Brain microvascular endothelial cell (primary cell): ENCODE measurements around the gene PDE9A.
A peak's percentile ranks its signal among the peaks of the same experiment; 100 is the strongest.

ENCODE experiments used
- DNase-seq: peaks from one replicate; pipeline ENCODE4 v3.0.0-alpha.2; 2020
- H3K27ac ChIP-seq: fragments of 250-450 bp; sonication (Bioruptor Pico); 2 replicates; pipeline ENCODE4 v1.5.1; 2020; ENCODE audit warnings: mild to moderate bottlenecking, moderate library complexity
- H3K27me3 ChIP-seq: fragments of 250-450 bp; sonication (Bioruptor Pico); replicated peaks from 2 replicates; pipeline ENCODE4 v1.5.1; 2020; ENCODE audit warnings: mild to moderate bottlenecking
- H3K36me3 ChIP-seq: fragments of 250-450 bp; sonication (Bioruptor Pico); replicated peaks from 2 replicates; pipeline ENCODE4 v1.5.1; 2020; ENCODE audit warnings: mild to moderate bottlenecking
- H3K4me3 ChIP-seq: 2 replicates; pipeline ENCODE4 v1.5.1; 2011; ENCODE audit warnings: low read depth, mild to moderate bottlenecking, control low read depth, low read length, moderate library complexity
- in situ Hi-C: cut with HindIII; loops from 2 replicates; pipeline ENCODE4 v1.10.0; 2017; ENCODE audit warnings: low sequenced_read_pairs, low pct_ligation_motif_present
- TF ChIP-seq, protein P1 (sequence below): IDR thresholded peaks from 2 replicates; pipeline ENCODE4 v1.5.1; 2011; ENCODE audit warnings: low read depth, mild to moderate bottlenecking, moderate library complexity, low read length, control low read depth, inconsistent platforms; ENCODE audit errors: missing control alignments

Gene PDE9A

DNA sequence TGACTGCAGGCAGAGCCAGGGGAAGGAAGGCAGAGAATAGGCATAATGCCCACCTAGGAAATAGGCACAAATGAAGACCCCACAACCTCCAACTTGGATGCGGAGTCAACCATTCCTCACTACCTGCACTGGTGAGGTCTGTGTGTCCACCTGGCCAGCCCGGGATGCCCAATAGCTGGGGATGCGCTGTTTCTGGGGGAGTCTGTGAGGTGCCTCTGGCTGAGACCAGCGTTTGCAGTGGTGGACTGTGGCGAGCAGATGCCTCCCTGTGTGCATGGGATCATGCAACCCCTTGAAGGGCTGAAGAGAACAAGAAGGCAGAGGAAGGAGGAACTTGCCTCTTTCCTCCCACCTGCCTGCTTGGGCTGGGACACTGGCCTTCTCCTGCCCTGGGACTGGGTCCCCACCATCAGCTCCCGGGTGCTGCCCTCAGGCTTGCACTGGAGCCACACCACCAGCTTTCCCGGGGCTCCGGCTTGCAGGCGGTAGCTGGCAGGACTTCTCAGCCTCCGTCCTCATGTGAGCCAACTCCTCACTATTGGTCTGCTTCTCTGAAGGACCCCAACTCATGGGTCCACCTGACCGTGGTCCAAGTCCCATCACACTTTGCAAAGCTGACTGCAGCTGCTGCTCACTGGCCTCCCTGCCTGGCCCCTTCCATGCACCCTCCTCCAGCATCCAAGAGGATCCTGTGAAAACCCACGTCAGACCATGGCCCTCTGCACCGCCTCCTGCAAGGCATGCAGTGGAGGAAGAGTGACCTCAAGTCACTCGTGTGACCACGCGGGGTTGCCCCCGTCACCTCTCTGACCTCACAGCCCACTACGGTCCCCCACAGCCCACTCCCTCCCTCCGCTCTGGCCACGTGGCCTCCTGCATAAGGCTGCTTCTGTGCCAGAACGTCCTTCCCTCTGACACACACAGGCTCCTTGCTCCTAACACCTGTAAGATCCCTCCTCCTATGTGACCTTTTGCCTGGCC lies 2.7 kb upstream of the PDE9A start:
- in situ Hi-C loops = no loop called here
- H3K36me3 ChIP-seq = no peaks in the 10 kb centered on the region
- DNase-seq = no peak
- TF ChIP-seq, protein P1, sequence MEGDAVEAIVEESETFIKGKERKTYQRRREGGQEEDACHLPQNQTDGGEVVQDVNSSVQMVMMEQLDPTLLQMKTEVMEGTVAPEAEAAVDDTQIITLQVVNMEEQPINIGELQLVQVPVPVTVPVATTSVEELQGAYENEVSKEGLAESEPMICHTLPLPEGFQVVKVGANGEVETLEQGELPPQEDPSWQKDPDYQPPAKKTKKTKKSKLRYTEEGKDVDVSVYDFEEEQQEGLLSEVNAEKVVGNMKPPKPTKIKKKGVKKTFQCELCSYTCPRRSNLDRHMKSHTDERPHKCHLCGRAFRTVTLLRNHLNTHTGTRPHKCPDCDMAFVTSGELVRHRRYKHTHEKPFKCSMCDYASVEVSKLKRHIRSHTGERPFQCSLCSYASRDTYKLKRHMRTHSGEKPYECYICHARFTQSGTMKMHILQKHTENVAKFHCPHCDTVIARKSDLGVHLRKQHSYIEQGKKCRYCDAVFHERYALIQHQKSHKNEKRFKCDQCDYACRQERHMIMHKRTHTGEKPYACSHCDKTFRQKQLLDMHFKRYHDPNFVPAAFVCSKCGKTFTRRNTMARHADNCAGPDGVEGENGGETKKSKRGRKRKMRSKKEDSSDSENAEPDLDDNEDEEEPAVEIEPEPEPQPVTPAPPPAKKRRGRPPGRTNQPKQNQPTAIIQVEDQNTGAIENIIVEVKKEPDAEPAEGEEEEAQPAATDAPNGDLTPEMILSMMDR = no peak
- peaks cover 39% of the 10 kb centered on the region for H3K27me3 ChIP-seq
- H3K27ac ChIP-seq = no peak overlapping the region
- no peak overlapping the region for H3K4me3 ChIP-seq

DNA sequence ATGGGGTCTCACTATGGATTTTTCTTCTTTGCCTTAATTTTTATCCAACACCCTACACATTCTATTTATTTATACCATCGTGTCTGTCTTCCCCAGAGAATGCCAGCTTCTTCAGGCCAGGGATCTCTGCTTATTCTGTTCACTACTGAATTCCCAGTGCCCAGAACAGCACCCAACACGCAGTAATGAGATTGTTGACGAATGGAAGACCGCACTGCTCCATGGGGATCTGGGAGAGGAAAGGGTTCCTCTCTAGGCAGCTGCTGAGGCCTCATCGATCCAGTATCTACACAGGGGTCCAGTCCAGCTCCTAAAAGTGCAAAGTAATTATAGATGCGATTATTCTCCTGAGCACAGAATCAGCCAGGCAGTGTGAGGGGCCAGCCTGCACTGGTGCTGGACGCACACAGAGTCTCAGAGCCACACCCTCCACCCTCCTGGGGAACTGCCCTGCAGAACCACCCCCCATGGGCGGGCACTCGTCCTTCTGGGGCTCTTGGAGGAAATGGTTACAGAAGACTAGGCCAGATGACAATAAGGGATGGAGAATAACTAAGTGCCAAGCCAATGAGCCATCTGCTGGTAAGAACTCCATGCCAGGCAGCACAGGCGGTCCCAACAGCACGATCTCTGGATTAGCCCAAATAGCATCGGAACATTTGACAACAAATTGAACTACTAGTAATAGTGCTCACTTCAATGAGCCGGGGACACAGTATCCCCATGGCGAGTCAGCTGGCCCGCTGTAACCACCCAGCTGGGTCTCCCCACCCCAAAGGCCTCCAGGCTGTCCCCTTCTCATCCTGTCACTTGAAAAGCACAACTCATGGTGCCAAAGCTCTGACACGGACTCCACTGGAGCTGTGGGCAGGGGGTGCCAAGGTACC lies 1.7 kb upstream of the PDE9A start:
- in situ Hi-C loops = no loop called here
- Histone ChIP-seq H3K27me3 (peaks cover 48% of the 10 kb centered on the region), H3K27ac (no peak overlapping the region), H3K4me3 (no peak overlapping the region), H3K36me3 (no peaks in the 10 kb centered on the region)
- DNase-seq = no peak
- TF ChIP-seq, protein P1 = no peak

DNA sequence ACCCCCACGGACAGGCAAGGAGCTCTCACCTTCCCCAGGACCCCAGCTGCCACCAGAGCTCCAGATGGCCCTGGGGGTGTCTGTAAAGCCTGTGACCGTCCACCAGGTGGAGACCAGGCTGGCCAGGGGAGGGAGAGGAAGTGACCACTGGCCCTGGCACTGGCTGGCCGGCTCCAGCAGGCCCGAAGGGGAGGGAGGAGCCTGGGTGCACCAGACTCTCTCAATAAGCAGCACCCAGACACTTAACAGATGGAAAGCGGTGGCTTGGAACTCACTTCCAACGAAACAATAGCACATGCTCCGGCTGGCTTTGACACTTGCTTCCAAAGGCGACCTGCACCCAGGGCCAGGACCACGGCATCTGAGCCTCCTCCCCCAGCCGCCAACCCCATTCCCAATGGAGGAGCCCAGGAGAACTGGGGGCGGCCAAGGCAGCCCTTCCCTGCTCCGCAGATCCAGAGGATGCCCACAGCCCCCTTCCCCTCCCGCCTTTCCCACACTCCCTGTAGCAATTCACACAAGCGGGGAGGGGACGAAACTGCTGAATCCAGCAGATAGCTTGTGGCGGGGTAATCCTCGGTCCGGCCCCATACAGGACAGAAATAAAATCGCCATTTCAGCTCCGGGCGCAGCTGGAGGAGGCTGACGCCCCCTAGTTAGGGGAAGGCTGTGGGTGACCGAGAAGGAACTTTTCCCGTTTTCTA lies 742 bp upstream of the PDE9A start:
- H3K4me3 ChIP-seq = no peak overlapping the region
- TF ChIP-seq, protein P1 = peak; percentile 59
- peaks cover 54% of the 10 kb centered on the region for H3K27me3 ChIP-seq
- H3K27ac ChIP-seq = no peak overlapping the region
- in situ Hi-C loops = no loop called here
- H3K36me3 ChIP-seq = no peaks in the 10 kb centered on the region
- DNase-seq = no peak

DNA sequence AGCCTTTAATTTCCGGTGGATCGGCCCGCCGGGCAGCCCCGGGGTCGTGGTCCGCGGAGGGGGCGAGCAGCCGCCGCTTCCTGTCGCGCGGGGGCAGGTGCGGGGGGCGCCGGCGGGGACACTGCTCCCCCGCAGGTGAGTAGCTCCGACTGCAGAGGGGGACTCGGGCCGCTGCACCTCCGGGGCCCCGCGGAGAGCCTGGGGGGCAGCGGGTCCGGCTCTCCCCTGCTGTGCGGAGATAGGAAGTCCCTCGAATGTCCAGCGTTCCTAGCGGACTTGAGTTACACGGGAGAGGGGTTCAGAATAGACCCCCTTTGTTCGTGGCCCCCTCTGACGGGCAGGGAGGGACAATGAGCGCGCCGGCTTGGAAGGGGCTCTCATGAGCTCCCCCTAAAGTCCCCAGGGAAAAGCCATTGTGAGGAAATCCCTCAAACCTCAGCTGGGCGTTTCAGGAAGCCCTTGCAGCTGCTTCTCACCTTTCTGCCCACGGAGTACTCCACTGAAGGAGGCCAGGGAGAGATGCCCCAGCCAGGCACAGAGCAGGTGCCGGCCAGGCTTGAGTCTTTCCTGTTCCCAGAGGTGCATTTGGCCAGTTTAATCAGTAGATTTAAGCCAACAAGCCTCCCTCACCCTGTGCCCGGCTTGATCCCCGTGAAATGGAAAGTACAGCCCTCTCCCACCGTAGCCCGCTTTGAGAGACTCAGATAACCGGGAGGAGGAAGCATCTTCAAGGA lies 925 bp downstream of the PDE9A start:
- in situ Hi-C loops = no loop called here
- H3K36me3 ChIP-seq = no peaks in the 10 kb centered on the region
- peaks cover 64% of the 10 kb centered on the region for H3K27me3 ChIP-seq
- H3K4me3 ChIP-seq = no peak overlapping the region
- TF ChIP-seq, protein P1 = no peak
- no peak for DNase-seq
- H3K27ac ChIP-seq = no peak overlapping the region
